OCI-LY1 (cell line): ENCODE results near the gene CPVL.

Experiments
- CTCF ChIP-seq: fragments of 200-600 bp; sonication (generic), shearing (Covaris generic); IDR thresholded peaks from 2 replicates; pipeline ENCODE4 v1.5.1; 2017; ENCODE audit warnings: mild to moderate bottlenecking, antibody characterized with exemption, low read length, moderate library complexity, mixed read lengths
- EZH2 ChIP-seq: fragments of 200-600 bp; sonication (generic), shearing (Covaris generic); IDR thresholded peaks from 2 replicates; pipeline ENCODE4 v1.8.0; 2017; ENCODE audit warnings: borderline replicate concordance, mixed run types, mild to moderate bottlenecking, antibody characterized with exemption, low read length, moderate library complexity, mixed read lengths

- no peak for TF ChIP-seq EZH2
- TF ChIP-seq CTCF = no peak
Observed at GRCh38 chr7:29090151-29090805, 56.1 kb downstream of the CPVL start.
